HL-60 (cell line): ENCODE results near the gene CCSER1.

Source experiments
- POLR2AphosphoS5 ChIP-seq: IDR thresholded peaks from 2 replicates; pipeline ENCODE4 v1.6.1; 2012; ENCODE audit warnings: low read depth
- TF ChIP-seq, protein P1 (sequence below): IDR thresholded peaks from one replicate; pipeline ENCODE4 v1.5.1; 2011; ENCODE audit warnings: low read length, control low read depth, inconsistent platforms; ENCODE audit not compliant: insufficient read depth

GRCh38 chr4:90528551-90528950, 401.4 kb downstream of the CCSER1 start:
- TF ChIP-seq, protein P1, sequence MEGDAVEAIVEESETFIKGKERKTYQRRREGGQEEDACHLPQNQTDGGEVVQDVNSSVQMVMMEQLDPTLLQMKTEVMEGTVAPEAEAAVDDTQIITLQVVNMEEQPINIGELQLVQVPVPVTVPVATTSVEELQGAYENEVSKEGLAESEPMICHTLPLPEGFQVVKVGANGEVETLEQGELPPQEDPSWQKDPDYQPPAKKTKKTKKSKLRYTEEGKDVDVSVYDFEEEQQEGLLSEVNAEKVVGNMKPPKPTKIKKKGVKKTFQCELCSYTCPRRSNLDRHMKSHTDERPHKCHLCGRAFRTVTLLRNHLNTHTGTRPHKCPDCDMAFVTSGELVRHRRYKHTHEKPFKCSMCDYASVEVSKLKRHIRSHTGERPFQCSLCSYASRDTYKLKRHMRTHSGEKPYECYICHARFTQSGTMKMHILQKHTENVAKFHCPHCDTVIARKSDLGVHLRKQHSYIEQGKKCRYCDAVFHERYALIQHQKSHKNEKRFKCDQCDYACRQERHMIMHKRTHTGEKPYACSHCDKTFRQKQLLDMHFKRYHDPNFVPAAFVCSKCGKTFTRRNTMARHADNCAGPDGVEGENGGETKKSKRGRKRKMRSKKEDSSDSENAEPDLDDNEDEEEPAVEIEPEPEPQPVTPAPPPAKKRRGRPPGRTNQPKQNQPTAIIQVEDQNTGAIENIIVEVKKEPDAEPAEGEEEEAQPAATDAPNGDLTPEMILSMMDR, result no peak
- TF ChIP-seq POLR2AphosphoS5, result no peak
